Heart left ventricle (tissue), 16 donors: Measurements from ENCODE around the gene RPGRIP1. TPM values are rescaled to one million over a fixed set of nuclear protein-coding genes. Genes with fewer than 3 reads are reported as not detected.

Experiments
- ATAC-seq, 4 donors: fragments of 200-7000 bp; cut with Tn5 transposase; one replicate each; pipeline ENCODE4 v1.9.1; 2020 to 2022; ENCODE audit warnings: moderate library complexity in 4 of 4, mild to moderate bottlenecking in 3 of 4, moderate number of reproducible peaks in 1 of 4
- DNase-seq, 5 donors: peaks; one replicate each; pipeline ENCODE4 v3.0.0-alpha.2; 2020
- H3K27ac ChIP-seq, 12 donors: fragments of 200-600 bp; sonication (generic) in 4 of 12; one replicate each; pipeline versions ENCODE4 v1.5.0 to v1.8.0; 2016 to 2022; ENCODE audit warnings: mild to moderate bottlenecking in 2 of 12
- H3K27me3 ChIP-seq, 9 donors: fragments of 200-600 bp; sonication (generic) in 2 of 9; one replicate each; pipeline versions ENCODE4 v1.5.1 to v1.8.0; 2016 to 2022; ENCODE audit warnings: mild to moderate bottlenecking in 3 of 9
- H3K36me3 ChIP-seq, 9 donors: fragments of 200-600 bp; sonication (generic) in 2 of 9; one replicate each; pipeline versions ENCODE4 v1.5.0 to v1.8.0; 2018 to 2022; ENCODE audit warnings: mild to moderate bottlenecking in 2 of 9
- H3K4me1 ChIP-seq, 12 donors: fragments of 200-600 bp; sonication (generic) in 4 of 12; one replicate each; pipeline versions ENCODE4 v1.5.0 to v1.8.0; 2016 to 2022; ENCODE audit warnings: mild to moderate bottlenecking in 3 of 12
- H3K4me3 ChIP-seq, 12 donors: fragments of 200-600 bp; sonication (generic) in 4 of 12; one replicate each; pipeline versions ENCODE4 v1.5.0 to v1.8.0; 2017 to 2022; ENCODE audit warnings: mild to moderate bottlenecking in 9 of 12, moderate library complexity in 4 of 12
- H3K9me3 ChIP-seq, 12 donors: fragments of 200-600 bp; sonication (generic) in 4 of 12; one replicate each; pipeline versions ENCODE4 v1.5.0 to v1.8.0; 2016 to 2022; ENCODE audit warnings: mild to moderate bottlenecking in 1 of 12
- CTCF ChIP-seq, 12 donors: fragments of 200-600 bp; sonication (generic) in 4 of 12; IDR thresholded peaks; one replicate each; pipeline versions ENCODE4 v1.5.0 to v1.8.0; 2018 to 2022; ENCODE audit warnings: antibody characterized with exemption in 12 of 12, mild to moderate bottlenecking in 5 of 12
- POLR2A ChIP-seq, 2 donors: fragments of 450-650 bp; IDR thresholded peaks; one replicate each; pipeline ENCODE4 v1.6.1; 2017; ENCODE audit warnings: antibody characterized with exemption in 2 of 2, mild to moderate bottlenecking in 2 of 2, moderate library complexity in 2 of 2
- WGBS, 4 donors: extraction: QIAGEN DNeasy Blood & Tissue Kit in 2 of 4; methylation state at CpG; one replicate each; pipeline versions ENCODE4 v1.1.5 to v1.1.7; 2013 to 2018; 5-methylcytosine and 5-hydroxymethylcytosine counted together
- intact Hi-C, 10 donors: fragments of 100-400 bp; cut with DNase I; formaldehyde crosslinking; loops; one replicate each; pipeline versions ENCODE4 v1.11.1 to v1.14.2; 2022
- polyA plus RNA-seq, 2 donors: library from polyadenylated mRNA; stranded (reverse); fragments of 200-250 nt; gene quantifications; one replicate each; pipeline ENCODE4 v1.2.3, GENCODE V29; 2013
- total RNA-seq, 9 donors: library from RNA; depleted of rRNA in 2 of 9; stranded (reverse); fragments of >200 nt in 2 of 9; fragmentation: NEBNext Ultra II Directional in 3 of 9; extraction: Animal tissue kit (Norgen Biotek cat#: 25700) in 3 of 9; gene quantifications; one replicate each; pipeline versions ENCODE4 v1.1.0 to v1.2.4, GENCODE V29; 2016 to 2023
- donor health status: ischemic (EF 13 %, LVEDD 7.1; RV severe dilation, severe dysfunction).
- donor health status: healthy with polysubstance abuse.
- donor health status: DM: no; HTN: yes; CAD: no.
- donor health status: DM: no; HTN: no; CAD: no.
- donor health status: ischemic (EF 25% LVEDD 6.9; RV normal size, moderate dysfunction).
- donor health status: ischemic (EF 25% LVEDD 5.7; RV mildly dilated, moderate dysfunction).
- donor health status: healthy.
- donor health status: DM: yes; HTN: yes; CAD: no.
- donor health status: ischemic (EF 35%, LVEDD 5.7; RV mildly dilated, moderate dysfunction).
- donor health status: nonischemic (EF 11% LVEDD 7.7; RV severe dilation, severe dysfunction).
- donor health status: DM: yes; HTN: yes; CAD: no.
- donor health status: PGD.
- donor health status: ischemic (EF 29% LVEDD 5.4; RV normal size, mild dysfunction).
- donor health status: nonischemic (EF 23%, LVEDD 6.1; RV moderate dilation, normal function).

The RPGRIP1 gene
- total and polyA plus RNA-seq, 11 donors: 0.12 to 0.81 (median 0.33) TPM; not detected in 1

GRCh38 chr14:21236948-21237797 is 42.7 kb upstream of the RPGRIP1 start:
- no peak for ATAC-seq
- DNase-seq: no peak
- no peak overlapping the region for H3K4me3 ChIP-seq
- intact Hi-C loops: loop anchor here in 4 of 10 donors (10.0 kb wide), 2 partner anchors 118 to 148 kb away; partner anchors contain the start of gene SUPT16H (in 3 of the 4)
- no peak for TF ChIP-seq CTCF (IDR thresholded peaks at IDR 0.05)
- no peak for TF ChIP-seq POLR2A (IDR thresholded peaks at IDR 0.05)
- no peak overlapping the region for H3K27ac ChIP-seq
- no peaks in the 10 kb centered on the region for H3K9me3 ChIP-seq
- no peaks in the 10 kb centered on the region for H3K27me3 ChIP-seq
- peaks cover 0 to 90% (median 71%) of the 10 kb centered on the region in 12 donors for H3K4me1 ChIP-seq
- 72 to 79% (median 77%) methylated on average over 6 of the region's 6 CpGs for WGBS, 4 donors
- H3K36me3 ChIP-seq: peaks cover 0 to 96% (median 54%) of the 10 kb centered on the region in 9 donors

GRCh38 chr14:21238823-21239518 is 40.9 kb upstream of the RPGRIP1 start:
- H3K4me1 ChIP-seq: peaks cover 0 to 82% (median 55%) of the 10 kb centered on the region in 12 donors
- intact Hi-C loops: loop anchor here in 4 of 10 donors (10.0 kb wide), 2 partner anchors 116 to 146 kb away; partner anchors contain the start of gene SUPT16H (in 3 of the 4)
- DNase-seq (no peak), ATAC-seq (no peak)
- no peak for TF ChIP-seq POLR2A (IDR thresholded peaks at IDR 0.05)
- no peak for TF ChIP-seq CTCF (IDR thresholded peaks at IDR 0.05)
- H3K27ac ChIP-seq: no peak overlapping the region
- H3K4me3 ChIP-seq: no peak overlapping the region
- 93 to 98% (median 97%) methylated on average over 11 of the region's 11 CpGs for WGBS, 4 donors
- peaks cover 0 to 96% (median 53%) of the 10 kb centered on the region in 9 donors for H3K36me3 ChIP-seq
- no peaks in the 10 kb centered on the region for H3K9me3 ChIP-seq
- H3K27me3 ChIP-seq: no peaks in the 10 kb centered on the region

GRCh38 chr14:21240417-21240816 is 39.5 kb upstream of the RPGRIP1 start:
- peak in 1 of 4 donors; percentile 53 for ATAC-seq
- 42 to 54% (median 46%) methylated on average over 2 of the region's 2 CpGs for WGBS, 4 donors
- H3K27me3 ChIP-seq: no peaks in the 10 kb centered on the region
- no peaks in the 10 kb centered on the region for H3K9me3 ChIP-seq
- DNase-seq: no peak
- H3K4me1 ChIP-seq: peaks cover 0 to 77% (median 42%) of the 10 kb centered on the region in 12 donors
- H3K27ac ChIP-seq: peak overlapping the region in 2 of 12 donors; percentile 2 to 7
- TF ChIP-seq CTCF (IDR thresholded peaks at IDR 0.05) (no peak), POLR2A (IDR thresholded peaks at IDR 0.05) (no peak)
- peaks cover 0 to 96% (median 61%) of the 10 kb centered on the region in 9 donors for H3K36me3 ChIP-seq
- intact Hi-C loops: no loop called here
- no peak overlapping the region for H3K4me3 ChIP-seq
